ENCODE results near the gene CCDC59. TPM values are rescaled to one million over a fixed set of nuclear protein-coding genes. Genes with fewer than 3 reads are reported as not detected.

CCDC59 gene
- total RNA-seq, 1 donor from 2014 or later = 27.9 TPM

DNA sequence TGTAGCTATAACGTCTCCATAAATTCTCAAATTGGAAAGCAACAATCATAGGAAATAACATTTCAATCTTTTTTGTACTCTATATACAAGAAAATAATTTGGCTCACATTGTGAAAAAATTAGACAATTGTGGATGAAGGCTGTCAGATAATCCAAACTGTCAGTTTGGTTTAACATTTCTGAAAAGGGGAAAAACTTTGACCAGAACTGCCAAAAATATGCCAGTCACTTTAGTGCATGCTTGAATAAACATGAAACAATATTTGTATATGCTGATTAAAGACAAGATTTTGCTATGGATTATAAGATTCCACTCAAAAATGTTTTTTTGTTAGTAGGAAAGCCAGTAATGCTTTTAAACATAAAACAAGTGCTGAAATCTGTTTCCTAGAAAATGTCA lies 38.9 kb downstream of the CCDC59 start:
- no peak for DNase-seq
- H3K9me3 ChIP-seq (replicated peaks) = no peaks in the 10 kb centered on the region
- H3K27ac ChIP-seq (replicated peaks) = no peak overlapping the region
- no peak overlapping the region for H3K4me3 ChIP-seq
- no peaks in the 10 kb centered on the region for H3K4me1 ChIP-seq
- no peaks in the 10 kb centered on the region for H3K36me3 ChIP-seq
- intact Hi-C loops (cut with micrococcal nuclease) = no loop called here
- TF ChIP-seq, protein P1, sequence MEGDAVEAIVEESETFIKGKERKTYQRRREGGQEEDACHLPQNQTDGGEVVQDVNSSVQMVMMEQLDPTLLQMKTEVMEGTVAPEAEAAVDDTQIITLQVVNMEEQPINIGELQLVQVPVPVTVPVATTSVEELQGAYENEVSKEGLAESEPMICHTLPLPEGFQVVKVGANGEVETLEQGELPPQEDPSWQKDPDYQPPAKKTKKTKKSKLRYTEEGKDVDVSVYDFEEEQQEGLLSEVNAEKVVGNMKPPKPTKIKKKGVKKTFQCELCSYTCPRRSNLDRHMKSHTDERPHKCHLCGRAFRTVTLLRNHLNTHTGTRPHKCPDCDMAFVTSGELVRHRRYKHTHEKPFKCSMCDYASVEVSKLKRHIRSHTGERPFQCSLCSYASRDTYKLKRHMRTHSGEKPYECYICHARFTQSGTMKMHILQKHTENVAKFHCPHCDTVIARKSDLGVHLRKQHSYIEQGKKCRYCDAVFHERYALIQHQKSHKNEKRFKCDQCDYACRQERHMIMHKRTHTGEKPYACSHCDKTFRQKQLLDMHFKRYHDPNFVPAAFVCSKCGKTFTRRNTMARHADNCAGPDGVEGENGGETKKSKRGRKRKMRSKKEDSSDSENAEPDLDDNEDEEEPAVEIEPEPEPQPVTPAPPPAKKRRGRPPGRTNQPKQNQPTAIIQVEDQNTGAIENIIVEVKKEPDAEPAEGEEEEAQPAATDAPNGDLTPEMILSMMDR (IDR thresholded peaks at IDR 0.05; ENCODE audit: borderline replicate concordance) = no peak
- no peaks in the 10 kb centered on the region for H3K27me3 ChIP-seq (ENCODE audit: low read depth)

DNA sequence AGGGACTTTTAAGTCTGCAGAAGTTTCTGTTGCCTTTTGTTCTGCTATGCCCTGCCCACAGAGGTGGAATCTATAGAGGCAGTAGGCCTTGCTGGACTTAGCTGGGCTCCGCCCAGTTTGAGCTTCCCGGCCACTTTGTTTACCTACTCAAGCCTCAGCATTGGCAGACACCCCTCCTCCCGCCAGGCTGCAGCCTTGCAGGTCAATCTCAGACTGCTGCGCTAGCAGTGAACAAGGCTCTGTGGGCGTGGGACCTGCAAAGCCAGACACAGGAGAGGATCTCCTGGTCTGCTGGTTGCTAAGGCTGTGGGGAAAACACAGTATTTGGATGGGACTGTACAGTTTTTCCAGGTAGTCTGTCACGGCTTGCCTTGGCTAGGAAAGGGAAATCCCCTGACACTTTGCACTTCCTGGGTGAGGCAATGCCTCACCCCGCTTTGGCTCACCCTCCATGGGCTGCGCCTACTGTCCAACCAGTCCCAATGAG lies 43.7 kb downstream of the CCDC59 start:
- Histone ChIP-seq H3K4me1 (no peaks in the 10 kb centered on the region), H3K27me3 (ENCODE audit: low read depth) (no peaks in the 10 kb centered on the region), H3K36me3 (no peaks in the 10 kb centered on the region), H3K9me3 (replicated peaks) (peaks cover 19% of the 10 kb centered on the region), H3K4me3 (no peak overlapping the region), H3K27ac (replicated peaks) (no peak overlapping the region)
- intact Hi-C loops (cut with micrococcal nuclease) = no loop called here
- no peak for DNase-seq
- TF ChIP-seq, protein P1 (IDR thresholded peaks at IDR 0.05; ENCODE audit: borderline replicate concordance) = no peak

Other genes with a start within 250 kb of the CCDC59 start
- gene METTL25, start 142 bp upstream of the CCDC59 start, total RNA-seq = 15.8 TPM

All from left ventricle myocardium inferior (tissue), 1 donor.